ENCODE data around the gene GNAQ.

GRCh38 chr9:78013934-78014333, 17.7 kb downstream of the GNAQ start:
- TF ChIP-seq EZH2 (IDR thresholded peaks at IDR 0.05; ENCODE audit: low read length), result no peak
- no peak for TF ChIP-seq CTCF (optimal IDR thresholded peaks at IDR 0.05 in 1 of 3, IDR thresholded peaks at IDR 0.05 in 1 of 3, conservative IDR thresholded peaks at IDR 0.05 in 1 of 3; ENCODE audit: extremely low read depth in 1 of 3, insufficient read depth in 2 of 3, low read length in 3 of 3)

All from keratinocyte (primary cell).